ENCODE results near the gene RPS19. TPM values are rescaled to one million over a fixed set of nuclear protein-coding genes. Genes with fewer than 3 reads are reported as not detected.

The RPS19 gene
- total RNA-seq, 2 donors from 2014 or later: 108 to 415 TPM

DNA sequence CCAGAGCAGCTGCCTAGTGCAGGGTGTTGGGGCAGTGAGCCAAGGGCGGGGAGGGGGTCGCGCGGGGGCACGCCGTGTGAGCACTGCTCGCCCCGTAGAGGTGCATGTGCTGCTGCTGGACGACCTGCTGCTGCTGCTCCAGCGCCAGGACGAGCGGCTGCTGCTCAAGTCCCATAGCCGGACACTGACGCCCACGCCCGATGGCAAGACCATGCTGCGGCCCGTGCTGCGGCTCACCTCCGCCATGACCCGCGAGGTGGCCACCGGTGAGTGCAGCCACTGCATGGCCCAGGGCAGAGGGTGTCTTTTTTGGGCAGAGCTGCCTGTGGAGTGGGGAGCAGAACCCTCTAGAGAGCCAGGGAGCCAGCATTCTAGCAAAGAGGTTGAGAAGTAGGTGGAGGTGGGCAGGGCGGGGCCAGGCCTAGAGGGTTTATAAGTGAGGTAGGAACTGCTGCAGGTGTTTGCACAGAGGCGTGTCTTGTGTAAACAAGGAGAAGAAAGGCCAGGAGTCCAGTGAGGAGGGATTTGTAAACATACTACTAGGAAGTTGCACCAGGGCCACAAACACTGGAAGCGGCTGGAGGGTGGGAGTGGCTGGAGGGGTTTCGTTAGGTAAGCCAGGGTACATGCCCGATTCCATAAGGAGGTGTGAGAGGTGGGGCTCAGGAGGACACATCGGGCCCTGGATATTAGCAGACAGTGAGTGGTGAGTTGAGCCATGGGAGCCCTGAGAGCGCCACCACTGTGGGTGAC lies 44.2 kb downstream of the RPS19 start:
- no peak for DNase-seq (ENCODE audit: low spot score)
- Histone ChIP-seq H3K36me3 (peaks cover 75% of the 10 kb centered on the region), H3K9me3 (no peaks in the 10 kb centered on the region)

DNA sequence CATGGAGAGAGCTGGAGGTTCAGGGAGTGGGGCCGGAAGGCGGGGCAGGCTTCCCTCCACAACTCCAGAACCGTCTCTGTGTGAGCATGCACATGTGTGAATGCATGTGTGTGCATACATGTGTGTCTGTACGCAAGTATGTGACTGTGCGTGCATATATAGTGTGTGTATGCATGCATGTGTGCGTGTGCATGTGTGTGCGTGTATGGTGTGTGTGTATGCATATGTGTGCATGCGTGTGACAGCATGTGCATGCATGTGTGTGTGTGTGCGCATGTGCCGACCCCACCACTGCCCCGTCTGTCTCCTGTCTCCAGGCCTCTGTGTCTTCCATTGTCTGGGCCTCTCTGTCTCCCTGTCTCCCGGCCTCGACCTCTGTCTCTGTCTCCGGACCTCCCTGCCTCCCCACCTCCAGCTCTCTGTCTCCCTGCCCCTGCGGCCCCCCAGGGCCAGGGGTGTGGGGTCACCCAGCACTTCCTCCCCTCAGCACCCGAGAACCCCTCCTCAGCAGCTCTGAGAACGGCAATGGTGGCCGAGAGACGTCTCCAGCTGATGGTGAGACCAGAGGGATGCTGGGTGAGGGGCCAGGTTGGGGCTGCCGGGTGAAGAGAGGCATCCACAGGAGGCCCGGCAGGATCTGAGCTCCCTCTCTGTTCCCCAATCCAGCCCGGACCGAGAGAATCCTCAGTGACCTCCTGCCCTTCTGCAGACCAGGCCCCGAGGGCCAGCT lies 45.4 kb downstream of the RPS19 start:
- Histone ChIP-seq H3K27ac (no peak overlapping the region), H3K36me3 (peaks cover 65% of the 10 kb centered on the region), H3K4me1 (no peaks in the 10 kb centered on the region), H3K27me3 (no peaks in the 10 kb centered on the region), H3K4me3 (no peak overlapping the region), H3K9me3 (no peaks in the 10 kb centered on the region)
- DNase-seq (ENCODE audit: low spot score): no peak
- TF ChIP-seq, protein P1, sequence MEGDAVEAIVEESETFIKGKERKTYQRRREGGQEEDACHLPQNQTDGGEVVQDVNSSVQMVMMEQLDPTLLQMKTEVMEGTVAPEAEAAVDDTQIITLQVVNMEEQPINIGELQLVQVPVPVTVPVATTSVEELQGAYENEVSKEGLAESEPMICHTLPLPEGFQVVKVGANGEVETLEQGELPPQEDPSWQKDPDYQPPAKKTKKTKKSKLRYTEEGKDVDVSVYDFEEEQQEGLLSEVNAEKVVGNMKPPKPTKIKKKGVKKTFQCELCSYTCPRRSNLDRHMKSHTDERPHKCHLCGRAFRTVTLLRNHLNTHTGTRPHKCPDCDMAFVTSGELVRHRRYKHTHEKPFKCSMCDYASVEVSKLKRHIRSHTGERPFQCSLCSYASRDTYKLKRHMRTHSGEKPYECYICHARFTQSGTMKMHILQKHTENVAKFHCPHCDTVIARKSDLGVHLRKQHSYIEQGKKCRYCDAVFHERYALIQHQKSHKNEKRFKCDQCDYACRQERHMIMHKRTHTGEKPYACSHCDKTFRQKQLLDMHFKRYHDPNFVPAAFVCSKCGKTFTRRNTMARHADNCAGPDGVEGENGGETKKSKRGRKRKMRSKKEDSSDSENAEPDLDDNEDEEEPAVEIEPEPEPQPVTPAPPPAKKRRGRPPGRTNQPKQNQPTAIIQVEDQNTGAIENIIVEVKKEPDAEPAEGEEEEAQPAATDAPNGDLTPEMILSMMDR (IDR thresholded peaks at IDR 0.05): no peak

More for the DNA sequence above, 44.2 kb downstream of the RPS19 start:
- H3K27me3 ChIP-seq: no peaks in the 10 kb centered on the region
- no peaks in the 10 kb centered on the region for H3K4me1 ChIP-seq
- H3K27ac ChIP-seq: no peak overlapping the region
- TF ChIP-seq, protein P1 (IDR thresholded peaks at IDR 0.05): no peak
- H3K4me3 ChIP-seq: no peak overlapping the region

DNA sequence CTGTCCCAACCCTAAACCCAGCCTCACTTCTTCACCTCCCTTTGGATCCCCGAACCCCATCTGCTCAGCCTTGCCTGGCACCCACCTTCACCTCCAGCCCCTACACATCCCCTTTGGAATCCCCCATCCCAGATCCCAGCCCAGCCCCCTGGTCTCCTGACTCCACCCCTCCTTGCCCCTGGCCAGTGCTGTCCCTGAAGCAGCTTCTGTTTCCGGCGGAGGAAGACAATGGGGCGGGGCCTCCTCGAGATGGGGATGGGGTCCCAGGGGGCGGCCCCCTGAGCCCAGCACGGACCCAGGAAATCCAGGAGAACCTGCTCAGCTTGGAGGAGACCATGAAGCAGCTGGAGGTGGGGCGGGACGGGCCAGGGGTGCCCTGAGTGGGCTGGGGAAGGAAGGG lies 46.2 kb downstream of the RPS19 start:
- TF ChIP-seq, protein P1 (IDR thresholded peaks at IDR 0.05): no peak
- no peaks in the 10 kb centered on the region for H3K27me3 ChIP-seq
- peaks cover 57% of the 10 kb centered on the region for H3K36me3 ChIP-seq
- no peaks in the 10 kb centered on the region for H3K9me3 ChIP-seq
- no peaks in the 10 kb centered on the region for H3K4me1 ChIP-seq
- DNase-seq (ENCODE audit: low spot score): no peak
- no peak overlapping the region for H3K27ac ChIP-seq
- H3K4me3 ChIP-seq: no peak overlapping the region

DNA sequence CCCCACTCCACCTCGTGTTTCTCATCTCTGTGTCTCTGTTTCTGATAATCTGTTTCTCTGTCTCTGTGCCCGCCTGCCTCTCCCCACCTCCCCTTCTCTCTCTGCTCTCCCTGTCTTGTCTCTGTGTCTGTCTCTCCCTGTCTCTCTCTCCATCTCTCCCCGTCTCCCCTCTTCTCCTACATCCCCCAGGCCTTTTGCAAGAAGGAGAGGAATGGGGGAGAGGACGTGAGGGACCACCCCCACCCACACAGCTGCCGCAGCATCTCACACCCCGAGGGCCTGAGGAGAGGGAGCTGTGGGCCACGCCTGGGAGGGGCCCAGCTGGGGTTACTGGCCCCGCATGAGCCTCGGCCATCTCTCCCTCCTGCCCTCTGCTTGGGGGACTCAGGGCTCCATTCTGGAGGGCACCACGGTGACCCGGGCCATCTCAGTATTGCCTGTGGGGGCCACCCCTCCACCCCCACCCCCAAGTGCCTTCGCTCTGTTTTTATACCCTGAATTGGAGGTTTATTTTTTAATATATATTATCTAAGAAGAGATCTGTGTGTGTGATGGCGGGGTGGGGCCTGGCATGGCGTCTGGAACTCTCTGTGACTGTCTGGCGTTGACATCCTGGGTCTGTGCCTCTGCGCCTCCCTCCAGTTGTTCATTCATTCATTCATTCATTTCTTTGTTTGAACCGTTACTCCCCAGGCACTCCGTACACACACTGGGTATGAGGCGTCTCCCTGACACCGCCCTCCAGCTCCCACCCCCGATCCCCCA lies 47.0 kb downstream of the RPS19 start:
- Histone ChIP-seq H3K9me3 (no peaks in the 10 kb centered on the region), H3K4me3 (no peak overlapping the region), H3K27me3 (peaks cover 0 to 1% of the 10 kb centered on the region in 2 donors), H3K27ac (no peak overlapping the region), H3K36me3 (peaks cover 49% of the 10 kb centered on the region), H3K4me1 (no peaks in the 10 kb centered on the region)
- no peak for DNase-seq (ENCODE audit: low spot score)
- TF ChIP-seq, protein P1 (IDR thresholded peaks at IDR 0.05): no peak

DNA sequence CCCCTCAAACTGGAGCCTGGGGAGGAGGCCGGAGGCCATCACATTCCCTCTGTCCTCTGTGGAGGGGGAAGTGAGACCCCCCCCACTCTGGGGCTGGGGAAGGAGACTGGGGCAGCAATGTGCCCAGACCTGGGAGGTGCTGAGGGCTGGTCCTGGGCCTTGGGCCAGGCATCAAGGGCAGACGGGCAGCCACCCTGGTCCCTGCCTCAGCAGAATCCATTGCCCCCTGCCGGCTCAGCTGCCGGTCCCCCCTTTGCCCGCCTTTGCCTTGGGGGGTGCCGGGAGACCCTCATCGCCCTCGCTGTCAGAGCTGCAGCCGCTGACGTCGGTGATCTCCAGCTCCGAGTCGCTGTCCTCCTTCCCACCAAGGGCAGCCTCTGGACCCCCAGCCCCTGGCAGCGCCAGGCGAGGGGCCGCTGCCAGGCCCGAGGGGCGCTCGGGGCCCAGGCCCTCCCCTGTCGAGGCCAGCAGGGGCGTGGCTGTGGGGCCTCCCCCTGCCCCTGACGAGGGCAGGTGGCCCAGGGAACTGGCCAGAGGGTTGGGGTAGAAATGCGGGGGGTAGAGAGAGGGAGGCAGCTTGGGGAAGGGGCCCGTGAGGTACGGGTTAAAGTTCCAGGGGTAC lies 48.0 kb downstream of the RPS19 start:
- H3K9me3 ChIP-seq: no peaks in the 10 kb centered on the region
- H3K4me3 ChIP-seq: no peak overlapping the region
- TF ChIP-seq, protein P1 (IDR thresholded peaks at IDR 0.05): no peak
- peaks cover 0 to 6% of the 10 kb centered on the region in 2 donors for H3K4me1 ChIP-seq
- no peak overlapping the region for H3K27ac ChIP-seq
- peaks cover 0 to 10% of the 10 kb centered on the region in 2 donors for H3K27me3 ChIP-seq
- DNase-seq (ENCODE audit: low spot score): no peak
- peaks cover 39% of the 10 kb centered on the region for H3K36me3 ChIP-seq

All from right atrium auricular region (tissue), 2 donors.